ENCODE data around the gene TMC3.

The TMC3 gene

DNA sequence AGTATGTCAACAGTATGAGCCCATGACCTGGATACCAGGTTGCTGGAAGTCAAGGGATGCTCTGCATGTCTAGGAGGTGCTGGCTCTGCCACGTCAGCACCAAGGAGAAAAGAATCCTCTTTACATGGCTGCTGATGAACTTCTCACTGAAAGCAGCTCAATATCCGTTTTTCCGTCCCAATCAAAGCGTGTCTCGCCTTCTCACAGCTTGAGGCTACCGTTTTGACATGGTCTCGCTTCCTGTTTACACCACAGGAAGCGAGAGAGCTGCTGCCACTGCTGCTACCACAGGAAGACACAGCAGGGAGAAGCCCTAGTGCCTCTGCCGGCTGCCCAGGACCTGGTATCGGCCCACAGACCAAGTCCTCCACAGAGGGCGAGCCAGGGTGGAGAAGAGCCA lies 77.3 kb downstream of the TMC3 start:
- DNase-seq: no peak

DNA sequence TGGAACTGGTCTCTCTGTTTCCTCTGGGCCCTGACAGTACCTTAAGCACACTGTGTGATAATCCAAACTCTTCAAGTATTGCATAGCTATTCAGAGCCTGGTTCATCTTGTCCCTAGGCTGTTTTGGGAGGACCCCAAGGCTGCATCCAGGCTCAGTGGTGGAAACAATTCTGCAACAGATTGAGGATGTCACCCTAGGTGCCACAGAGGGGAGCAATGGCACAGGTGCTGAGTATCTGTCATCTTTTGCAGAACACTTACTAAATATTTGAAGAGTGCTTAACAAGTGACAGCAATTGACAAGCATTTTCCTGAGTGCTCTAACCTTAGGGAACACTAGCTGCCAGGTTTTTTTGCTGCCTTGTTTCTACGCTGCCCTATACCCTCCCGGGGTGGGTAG lies 77.8 kb downstream of the TMC3 start:
- DNase-seq: no peak

DNA sequence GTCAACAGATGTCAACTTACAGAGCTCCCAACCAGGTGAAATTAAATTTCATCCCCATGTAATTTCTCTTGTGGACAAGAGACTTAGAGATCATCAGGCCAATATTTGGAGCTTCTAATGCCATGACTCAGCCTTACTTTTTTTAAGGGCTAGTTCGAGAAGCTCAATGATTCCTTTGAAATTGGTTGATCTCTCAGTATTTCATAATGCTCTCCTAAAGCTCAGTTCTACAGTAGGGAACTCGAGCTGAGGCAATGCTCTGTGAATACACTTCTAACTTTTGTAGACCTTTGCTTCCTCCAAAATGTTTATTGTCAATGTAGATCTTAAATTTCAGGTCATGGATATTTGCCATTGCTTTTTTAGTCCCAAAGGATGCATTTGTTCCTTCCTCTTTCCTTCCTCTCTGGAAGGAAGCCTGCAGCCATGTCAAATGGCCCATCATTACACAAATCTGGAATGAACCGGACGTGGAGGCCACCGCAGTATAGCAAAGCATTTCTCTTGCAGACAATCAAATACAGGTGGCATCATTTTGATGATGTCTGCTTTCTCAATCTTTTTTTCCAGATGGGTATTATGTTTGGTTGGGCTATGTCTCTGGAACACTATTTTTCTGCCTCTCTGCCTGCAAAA lies 78.4 kb downstream of the TMC3 start:
- no peak for DNase-seq

DNA sequence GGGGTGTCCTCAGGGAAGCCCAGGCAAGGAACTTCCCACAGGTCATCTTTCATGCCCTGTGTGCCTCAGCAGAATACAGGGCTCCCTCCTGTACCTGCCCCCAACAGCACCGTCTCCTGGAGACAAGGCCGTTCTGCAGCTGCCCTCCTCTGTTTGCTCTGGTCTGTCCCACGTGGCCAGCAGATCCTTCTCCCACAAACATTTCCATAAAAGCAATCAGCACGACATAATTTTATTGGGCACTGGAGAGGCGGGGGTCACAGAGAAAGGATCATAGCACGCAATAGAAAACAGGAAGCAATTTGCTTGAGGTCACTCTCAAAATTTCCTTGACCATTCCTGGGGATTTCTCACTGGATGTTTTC lies 79.5 kb downstream of the TMC3 start:
- no peak for DNase-seq

DNA sequence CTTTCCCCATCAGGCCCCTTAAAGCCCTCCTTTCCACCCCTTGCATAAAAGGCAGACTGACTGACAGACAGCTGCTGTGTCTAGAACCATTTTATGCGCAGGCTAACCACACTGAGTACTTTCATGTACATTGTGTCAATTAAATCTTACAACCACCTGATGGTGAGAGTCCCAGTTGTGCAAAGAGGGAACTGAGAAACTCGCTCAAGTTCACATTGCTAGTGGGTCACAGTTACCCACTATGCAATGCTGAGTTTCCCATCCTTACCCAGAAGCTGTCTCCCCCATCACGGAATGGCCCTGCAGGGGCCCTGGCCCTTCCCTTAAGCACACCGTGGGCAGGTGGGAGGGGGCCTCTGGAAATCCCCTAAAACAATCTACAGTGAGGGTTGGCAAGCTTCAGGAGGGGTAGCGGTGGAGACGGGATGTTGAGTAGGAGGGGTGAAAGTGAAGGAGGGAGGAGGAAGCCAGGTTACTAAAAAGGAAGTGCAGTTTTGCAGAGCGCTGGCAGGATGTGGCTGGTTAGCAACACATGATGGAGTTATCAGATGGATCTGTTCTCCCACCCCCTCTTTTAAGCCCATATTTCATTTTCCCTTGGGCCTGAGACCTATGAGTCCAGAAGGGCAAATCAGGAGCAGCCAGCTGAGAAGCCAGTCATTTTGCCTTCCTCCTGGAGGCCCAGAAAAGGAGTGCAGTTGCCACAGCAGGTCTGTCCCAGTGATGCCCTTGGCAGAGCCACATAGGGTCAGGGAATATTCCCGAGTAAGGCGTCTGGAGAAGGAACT lies 80.1 kb downstream of the TMC3 start:
- no peak for DNase-seq

DNA sequence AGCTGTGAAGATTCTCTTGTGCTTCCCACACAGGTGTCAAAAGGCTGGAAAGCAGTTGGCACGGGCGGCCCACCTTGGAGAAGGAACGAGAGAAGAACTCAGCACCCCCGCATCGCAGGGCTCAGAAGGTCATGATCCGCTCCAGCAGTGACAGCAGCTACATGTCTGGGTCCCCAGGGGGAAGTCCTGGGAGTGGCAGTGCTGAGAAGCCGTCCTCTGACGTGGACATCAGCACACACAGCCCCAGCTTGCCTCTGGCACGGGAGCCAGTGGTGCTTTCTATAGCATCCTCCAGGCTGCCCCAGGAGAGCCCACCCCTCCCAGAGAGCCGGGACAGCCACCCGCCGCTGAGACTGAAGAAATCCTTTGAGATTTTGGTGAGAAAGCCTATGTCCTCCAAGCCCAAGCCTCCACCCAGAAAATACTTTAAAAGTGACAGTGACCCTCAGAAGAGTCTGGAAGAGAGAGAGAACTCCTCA lies 81.5 kb downstream of the TMC3 start:
- no peak for DNase-seq

DNA sequence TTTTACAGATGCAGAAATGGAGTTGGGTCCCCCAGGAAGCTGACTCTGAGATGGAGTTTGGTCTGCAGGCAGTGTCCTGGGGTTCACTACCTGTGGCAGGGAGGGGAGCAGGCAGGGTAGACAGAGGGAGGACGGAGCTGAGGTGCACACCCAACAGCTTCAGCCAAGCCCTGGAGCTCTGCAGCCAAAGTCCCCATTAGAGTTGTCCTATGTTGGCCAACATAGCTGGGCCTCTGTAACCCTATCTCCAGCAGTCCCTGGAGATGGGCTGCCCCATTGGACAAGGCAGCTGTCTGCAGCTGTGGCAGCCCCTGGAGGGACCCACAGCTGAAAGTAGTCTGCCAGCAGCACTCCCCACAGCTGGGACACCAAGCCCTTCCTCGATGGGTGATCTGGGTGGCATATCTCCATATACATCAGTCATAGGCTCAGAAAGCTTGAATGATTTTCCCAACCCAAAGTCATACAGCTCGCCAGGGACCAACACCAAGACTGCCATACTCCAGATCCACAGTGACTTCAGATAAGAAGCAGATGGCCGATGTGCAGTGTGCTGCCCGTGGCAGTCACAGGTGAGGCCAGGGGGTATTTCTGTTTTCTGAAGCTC lies 82.0 kb downstream of the TMC3 start:
- DNase-seq: no peak

DNA sequence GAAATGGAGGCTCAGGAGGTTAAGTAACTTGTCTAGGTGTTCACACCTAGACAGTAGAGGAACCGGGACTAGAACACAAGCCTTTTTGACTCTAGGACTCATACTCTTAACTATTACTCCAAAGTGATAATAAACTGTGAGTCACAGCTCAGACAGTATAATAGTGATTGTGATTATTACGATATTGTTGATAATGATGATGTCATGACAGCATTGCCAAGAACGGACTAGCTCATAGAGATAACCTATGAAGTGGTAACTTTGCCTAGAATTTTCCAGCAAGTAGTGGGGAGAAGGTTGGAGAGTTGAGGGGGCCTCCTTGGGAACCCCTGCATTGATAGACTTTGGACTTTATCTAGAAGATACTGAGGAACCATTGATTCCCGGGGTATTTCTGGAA lies 84.1 kb downstream of the TMC3 start:
- no peak for DNase-seq

DNA sequence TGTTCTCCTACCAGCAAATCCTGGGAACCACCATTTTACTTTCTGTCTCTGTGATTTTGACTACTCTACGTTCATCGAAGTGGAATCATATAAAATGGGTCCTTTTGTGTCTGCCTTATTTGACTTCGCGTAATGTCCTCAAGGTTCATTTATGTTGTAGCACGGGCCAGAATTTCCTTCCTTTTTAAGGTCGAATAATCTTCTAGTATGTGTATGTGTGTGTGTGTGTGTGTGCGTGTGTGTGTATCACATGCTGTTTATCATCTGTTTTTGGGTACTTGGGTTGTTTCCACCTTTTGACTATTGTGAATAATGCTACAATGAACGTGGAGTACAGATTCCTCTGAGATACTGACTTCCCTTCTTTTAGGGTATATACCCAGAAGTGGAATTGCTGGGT lies 85.4 kb downstream of the TMC3 start:
- no peak for DNase-seq

DNA sequence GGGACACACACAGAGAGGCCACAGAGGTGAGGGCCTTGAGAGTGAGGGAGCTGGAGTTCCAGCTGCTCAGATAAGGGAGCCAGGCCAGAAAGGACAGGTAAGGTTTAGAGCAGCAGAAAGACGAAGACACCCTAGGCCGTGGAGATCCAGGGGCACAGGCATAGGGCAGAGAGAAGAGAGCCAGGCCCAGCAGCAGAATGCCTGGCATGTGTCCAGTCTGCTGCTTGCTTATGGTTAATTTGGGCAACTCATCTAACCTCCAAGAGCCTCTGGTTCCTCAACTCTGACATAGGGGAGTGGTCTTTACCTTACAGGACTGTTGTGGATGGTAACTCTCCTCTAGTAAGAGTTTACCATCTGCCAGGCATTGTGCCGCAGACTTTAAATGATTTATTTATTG lies 86.0 kb downstream of the TMC3 start:
- no peak for DNase-seq

DNA sequence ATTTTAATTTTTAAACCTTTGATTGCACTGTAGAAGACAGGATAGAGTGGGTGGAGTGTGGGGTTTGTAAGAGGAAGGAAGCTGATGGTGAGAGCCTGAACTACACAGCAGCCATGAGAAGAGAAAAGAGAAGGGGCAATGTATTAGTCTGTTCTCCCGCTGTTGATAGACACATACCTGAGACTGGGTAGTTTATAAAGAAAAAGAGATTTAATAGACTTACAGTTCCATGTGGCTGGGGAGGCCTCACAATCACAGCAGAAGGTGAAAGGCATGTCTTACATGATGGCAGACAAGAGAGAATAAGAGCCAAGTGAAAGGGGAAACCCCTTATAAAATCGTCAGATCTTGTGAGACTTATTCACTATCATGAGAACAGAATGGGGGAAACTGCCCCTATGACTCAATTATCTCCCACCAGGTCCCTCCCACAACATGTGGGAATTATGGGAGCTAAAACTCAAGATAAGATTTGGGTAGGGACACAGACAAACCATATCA lies 87.3 kb downstream of the TMC3 start:
- no peak for DNase-seq

DNA sequence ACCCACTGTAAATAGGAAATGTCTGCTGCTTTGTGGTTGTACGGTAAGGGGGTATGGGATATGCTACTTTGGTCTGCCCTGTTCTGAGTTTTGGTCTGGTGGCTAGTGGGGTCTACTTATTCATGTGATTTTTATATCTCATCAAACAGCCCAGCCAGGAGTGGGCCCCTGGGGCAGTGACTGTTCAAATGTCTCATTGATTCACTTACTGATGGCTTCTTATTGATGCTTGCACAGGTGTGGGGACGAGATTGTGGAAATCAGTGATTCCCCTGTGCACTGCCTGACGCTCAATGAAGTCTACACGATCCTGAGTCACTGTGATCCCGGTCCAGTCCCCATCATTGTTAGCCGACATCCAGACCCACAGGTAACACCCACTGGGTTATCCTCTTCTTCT lies 88.6 kb downstream of the TMC3 start:
- DNase-seq: no peak

DNA sequence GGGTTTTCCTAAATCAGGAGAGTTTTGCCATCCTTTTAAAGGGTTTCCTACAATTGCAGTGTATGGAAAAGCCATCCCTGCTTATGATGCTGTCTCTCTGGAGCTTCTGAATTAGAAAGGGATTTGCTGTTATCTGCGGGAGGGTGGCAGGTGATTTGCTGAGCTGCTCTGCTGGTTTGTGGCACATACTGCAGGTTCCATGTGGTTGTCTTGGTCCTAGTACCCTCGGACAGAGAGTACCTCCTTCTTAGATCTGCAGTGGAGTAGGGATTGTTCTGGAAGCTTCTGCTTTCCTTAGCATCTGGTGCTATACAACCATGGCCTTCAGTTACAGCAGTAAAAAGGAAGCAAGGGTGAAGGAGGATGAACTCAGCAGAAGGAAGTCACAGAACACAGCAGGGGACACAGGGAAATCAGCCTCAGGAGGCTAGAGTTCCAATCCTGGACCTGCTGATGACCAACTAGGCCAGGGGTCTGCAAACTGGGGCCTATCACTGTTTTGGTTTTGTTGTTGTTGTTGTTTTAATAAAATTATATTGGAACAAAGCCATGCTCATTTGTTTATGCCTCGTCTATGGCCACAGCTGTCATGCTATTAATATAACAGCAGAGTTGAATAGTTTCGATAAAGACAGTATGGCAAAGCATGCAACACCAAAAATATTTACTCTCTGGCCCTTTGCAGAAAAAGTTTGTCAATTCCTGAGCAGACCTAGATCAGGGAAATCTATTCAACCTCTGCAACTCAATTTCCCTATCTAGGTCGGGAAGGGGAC lies 89.6 kb downstream of the TMC3 start:
- no peak for DNase-seq

DNA sequence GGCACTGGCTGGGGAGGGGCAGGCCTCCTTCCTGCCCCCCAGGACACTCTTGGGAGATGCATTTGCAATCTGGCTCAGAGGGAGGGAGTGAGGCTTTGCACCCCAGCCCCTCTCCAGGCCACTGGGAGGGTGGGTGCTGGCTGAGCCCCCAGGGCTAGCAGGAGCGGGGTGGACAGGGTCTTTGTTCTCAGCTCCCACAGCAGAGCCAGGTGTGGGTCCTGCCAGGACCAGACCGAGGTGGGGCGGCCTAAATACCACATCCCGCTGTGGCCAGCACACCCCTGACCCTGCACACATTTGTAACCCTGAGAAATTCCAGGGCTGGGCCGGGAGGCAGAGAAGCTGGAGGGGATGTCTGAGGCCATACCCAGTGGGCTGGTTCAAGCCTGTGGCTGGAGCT lies 91.1 kb downstream of the TMC3 start:
- no peak for DNase-seq

DNA sequence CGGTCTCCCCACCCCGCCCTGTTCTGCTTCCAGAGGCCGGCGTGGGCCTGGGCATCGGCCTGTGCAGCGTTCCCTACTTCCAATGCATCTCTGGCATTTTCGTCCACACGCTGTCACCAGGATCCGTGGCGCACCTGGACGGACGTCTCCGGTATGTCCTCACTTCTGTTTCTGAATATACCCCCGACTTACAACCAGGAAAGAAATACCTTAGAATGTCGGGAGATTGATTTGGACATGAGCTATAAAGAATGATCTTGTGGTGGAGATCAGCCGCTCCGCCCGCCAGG lies 91.5 kb downstream of the TMC3 start:
- DNase-seq: no peak

DNA sequence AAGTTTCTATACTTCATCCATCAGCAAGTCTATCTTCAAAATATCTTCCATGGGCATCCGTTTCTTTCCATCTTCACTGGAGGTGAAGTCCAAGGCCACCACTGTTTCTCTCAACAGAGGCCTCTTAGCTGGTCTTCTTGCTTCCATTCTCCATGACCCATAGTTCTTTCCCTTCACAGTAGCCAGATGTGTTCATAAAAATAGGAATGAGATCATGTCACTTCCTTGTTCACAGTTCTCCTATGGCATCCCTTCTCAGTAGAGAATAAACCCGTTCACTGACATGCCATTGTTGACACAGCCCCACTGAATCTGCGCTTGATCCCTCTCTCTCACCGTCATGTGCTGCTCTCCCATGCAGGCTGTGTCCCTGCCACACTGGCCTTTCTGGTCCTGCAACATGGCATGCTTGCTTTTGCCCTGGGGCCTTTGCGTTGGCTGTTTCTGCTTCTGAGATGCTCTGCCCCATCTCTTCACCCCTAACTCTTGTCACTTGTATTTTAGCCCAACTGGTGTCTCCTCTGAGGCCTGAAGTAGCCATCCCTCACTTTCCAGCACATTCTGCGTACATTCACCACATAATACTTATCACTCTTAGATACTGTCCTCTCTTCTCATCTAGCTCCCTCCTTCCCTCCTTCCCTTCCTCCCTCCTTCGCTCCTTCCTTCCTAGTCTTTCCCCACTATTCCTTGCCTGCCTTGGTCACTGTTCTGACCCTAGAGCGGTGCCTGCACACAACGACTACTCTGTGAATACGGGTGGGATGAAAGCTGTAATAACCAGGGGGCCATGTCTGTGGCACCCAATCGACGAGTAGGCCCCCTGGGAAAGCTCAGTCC lies 92.0 kb downstream of the TMC3 start:
- DNase-seq: no peak

DNA sequence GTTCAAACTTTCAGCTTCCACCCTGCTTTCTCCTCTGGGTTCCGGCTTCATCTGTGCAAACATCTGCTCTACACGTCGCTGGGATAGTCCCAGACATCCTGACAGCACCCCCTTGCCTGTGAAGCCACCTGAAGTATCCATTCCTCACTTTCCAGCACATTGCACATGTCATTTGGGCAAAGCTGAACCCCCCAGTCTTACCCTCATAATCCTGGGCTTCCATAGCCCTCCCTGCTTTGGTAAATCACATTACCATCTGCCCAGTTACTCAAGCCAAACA lies 92.6 kb downstream of the TMC3 start:
- DNase-seq: no peak

Data from NCI-H1436 treated with DMSO at 0.1 percent for 48 hours (cell line).